ENCODE data around the gene CCDC192.

Gene CCDC192

GRCh38 chr5:127920936-127921335, 217.7 kb downstream of the CCDC192 start:
- ATAC-seq = no peak
- TF ChIP-seq, protein P1, sequence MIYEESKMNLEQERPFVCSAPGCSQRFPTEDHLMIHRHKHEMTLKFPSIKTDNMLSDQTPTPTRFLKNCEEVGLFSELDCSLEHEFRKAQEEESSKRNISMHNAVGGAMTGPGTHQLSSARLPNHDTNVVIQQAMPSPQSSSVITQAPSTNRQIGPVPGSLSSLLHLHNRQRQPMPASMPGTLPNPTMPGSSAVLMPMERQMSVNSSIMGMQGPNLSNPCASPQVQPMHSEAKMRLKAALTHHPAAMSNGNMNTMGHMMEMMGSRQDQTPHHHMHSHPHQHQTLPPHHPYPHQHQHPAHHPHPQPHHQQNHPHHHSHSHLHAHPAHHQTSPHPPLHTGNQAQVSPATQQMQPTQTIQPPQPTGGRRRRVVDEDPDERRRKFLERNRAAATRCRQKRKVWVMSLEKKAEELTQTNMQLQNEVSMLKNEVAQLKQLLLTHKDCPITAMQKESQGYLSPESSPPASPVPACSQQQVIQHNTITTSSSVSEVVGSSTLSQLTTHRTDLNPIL (CRISPR knock-in tag; IDR thresholded peaks at IDR 0.05; ENCODE audit: low read depth) = no peak
- TF ChIP-seq RARB (CRISPR knock-in tag; IDR thresholded peaks at IDR 0.05) = no peak
- no peak for TF ChIP-seq PPARA (CRISPR knock-in tag; IDR thresholded peaks at IDR 0.05; ENCODE audit: borderline replicate concordance)
- TF ChIP-seq ZNF70 (CRISPR knock-in tag; IDR thresholded peaks at IDR 0.05) = no peak
- TF ChIP-seq TOX (CRISPR knock-in tag; IDR thresholded peaks at IDR 0.05; ENCODE audit: borderline replicate concordance) = no peak
- TF ChIP-seq ISL1 (CRISPR knock-in tag; IDR thresholded peaks at IDR 0.05) = no peak
- TF ChIP-seq OSR1 (CRISPR knock-in tag; IDR thresholded peaks at IDR 0.05) = no peak
- no peak for TF ChIP-seq ZNF8 (CRISPR knock-in tag; IDR thresholded peaks at IDR 0.05)
- TF ChIP-seq ARNTL (CRISPR knock-in tag; IDR thresholded peaks at IDR 0.05; ENCODE audit: borderline replicate concordance, low read depth) = no peak
- TF ChIP-seq CSRNP3 (CRISPR knock-in tag; IDR thresholded peaks at IDR 0.05) = no peak

- ATAC-seq = no peak
These were observed 219.4 kb downstream of the CCDC192 start for GRCh38 chr5:127922603-127923002.

More at GRCh38 chr5:127922603-127923002, 219.4 kb downstream of the CCDC192 start:
- TF ChIP-seq ZNF8 (CRISPR knock-in tag; IDR thresholded peaks at IDR 0.05) (no peak), PATZ1 (CRISPR knock-in tag; IDR thresholded peaks at IDR 0.05; ENCODE audit: borderline replicate concordance) (no peak), ZNF70 (CRISPR knock-in tag; IDR thresholded peaks at IDR 0.05) (no peak), ZFP3 (CRISPR knock-in tag; IDR thresholded peaks at IDR 0.05) (no peak), ZNF565 (CRISPR knock-in tag; conservative IDR thresholded peaks at IDR 0.05; ENCODE audit: low read depth) (no peak), TCF4 (CRISPR knock-in tag; IDR thresholded peaks at IDR 0.05; ENCODE audit: borderline replicate concordance) (no peak), CSDC2 (CRISPR knock-in tag; IDR thresholded peaks at IDR 0.05) (no peak), ISL1 (CRISPR knock-in tag; IDR thresholded peaks at IDR 0.05) (no peak), ESRRG (CRISPR knock-in tag; IDR thresholded peaks at IDR 0.05) (no peak), CSRNP3 (CRISPR knock-in tag; IDR thresholded peaks at IDR 0.05) (no peak), GLIS3 (CRISPR knock-in tag; IDR thresholded peaks at IDR 0.05) (no peak), BACH2 (CRISPR knock-in tag; IDR thresholded peaks at IDR 0.05; ENCODE audit: borderline replicate concordance) (no peak), PPARA (CRISPR knock-in tag; IDR thresholded peaks at IDR 0.05; ENCODE audit: borderline replicate concordance) (no peak), OSR1 (CRISPR knock-in tag; IDR thresholded peaks at IDR 0.05) (no peak), SNAI2 (CRISPR knock-in tag; IDR thresholded peaks at IDR 0.05) (no peak), ZFP30 (CRISPR knock-in tag; IDR thresholded peaks at IDR 0.05) (no peak), ZC3H10 (CRISPR knock-in tag; IDR thresholded peaks at IDR 0.05) (no peak), TOX (CRISPR knock-in tag; IDR thresholded peaks at IDR 0.05; ENCODE audit: borderline replicate concordance) (no peak)
- TF ChIP-seq, protein P2, sequence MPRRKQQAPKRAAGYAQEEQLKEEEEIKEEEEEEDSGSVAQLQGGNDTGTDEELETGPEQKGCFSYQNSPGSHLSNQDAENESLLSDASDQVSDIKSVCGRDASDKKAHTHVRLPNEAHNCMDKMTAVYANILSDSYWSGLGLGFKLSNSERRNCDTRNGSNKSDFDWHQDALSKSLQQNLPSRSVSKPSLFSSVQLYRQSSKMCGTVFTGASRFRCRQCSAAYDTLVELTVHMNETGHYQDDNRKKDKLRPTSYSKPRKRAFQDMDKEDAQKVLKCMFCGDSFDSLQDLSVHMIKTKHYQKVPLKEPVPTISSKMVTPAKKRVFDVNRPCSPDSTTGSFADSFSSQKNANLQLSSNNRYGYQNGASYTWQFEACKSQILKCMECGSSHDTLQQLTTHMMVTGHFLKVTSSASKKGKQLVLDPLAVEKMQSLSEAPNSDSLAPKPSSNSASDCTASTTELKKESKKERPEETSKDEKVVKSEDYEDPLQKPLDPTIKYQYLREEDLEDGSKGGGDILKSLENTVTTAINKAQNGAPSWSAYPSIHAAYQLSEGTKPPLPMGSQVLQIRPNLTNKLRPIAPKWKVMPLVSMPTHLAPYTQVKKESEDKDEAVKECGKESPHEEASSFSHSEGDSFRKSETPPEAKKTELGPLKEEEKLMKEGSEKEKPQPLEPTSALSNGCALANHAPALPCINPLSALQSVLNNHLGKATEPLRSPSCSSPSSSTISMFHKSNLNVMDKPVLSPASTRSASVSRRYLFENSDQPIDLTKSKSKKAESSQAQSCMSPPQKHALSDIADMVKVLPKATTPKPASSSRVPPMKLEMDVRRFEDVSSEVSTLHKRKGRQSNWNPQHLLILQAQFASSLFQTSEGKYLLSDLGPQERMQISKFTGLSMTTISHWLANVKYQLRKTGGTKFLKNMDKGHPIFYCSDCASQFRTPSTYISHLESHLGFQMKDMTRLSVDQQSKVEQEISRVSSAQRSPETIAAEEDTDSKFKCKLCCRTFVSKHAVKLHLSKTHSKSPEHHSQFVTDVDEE (CRISPR knock-in tag; IDR thresholded peaks at IDR 0.05) = no peak
- TF ChIP-seq, protein P1 (CRISPR knock-in tag; IDR thresholded peaks at IDR 0.05; ENCODE audit: low read depth) = no peak

Data from SK-N-SH treated with all-trans-retinoic acid at 6 μM for 48 hours (cell line).